Activated CD4-positive, CD25-positive, alpha-beta regulatory T cell treated with anti-CD3 and anti-CD28 coated beads, Interleukin-2, amount 50 U/mL, for 72 hours (primary cell): ENCODE results near the gene SNX10.

Experiments
- DNase-seq: peaks from one replicate; pipeline ENCODE4 v3.0.0; 2021

Gene SNX10

DNA sequence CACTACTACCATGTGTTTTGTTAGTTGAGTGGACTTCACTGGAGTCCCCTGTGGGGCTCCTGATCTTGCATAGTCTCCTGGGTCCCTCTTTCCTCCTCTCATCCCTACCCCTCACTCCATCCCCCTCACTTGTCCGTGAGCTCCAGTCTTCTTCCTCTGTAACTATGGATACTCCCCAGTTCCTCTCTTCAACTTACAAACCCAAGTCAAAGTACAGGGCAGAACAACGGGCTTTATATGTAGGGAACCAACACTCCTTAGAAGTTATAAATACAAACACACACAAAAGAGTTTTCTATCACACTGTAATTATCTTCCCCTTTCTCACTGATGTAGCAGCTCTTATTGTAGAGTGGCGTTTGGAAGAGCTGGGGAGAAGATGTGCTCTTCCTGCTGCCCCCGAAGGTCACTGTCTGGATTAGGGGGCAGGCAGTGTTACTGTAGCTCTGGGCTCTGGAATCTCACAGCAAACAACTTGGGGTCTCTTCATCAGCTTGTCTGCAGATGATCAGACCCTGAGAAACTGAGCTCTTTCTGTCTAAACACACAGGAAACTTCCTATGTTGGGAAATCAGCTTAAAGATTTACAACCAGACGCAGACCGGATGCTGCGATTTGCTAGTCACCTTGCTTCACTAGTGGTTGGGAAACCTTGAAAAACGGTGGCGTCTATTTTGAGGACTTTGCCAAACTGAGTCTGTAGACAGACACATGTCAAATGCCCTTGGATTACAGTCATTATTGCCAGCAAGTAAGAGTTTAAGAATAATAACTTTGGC is 13.6 kb downstream of the SNX10 start:
- DNase-seq, result no peak

GRCh38 chr7:26305869-26306665 is 14.4 kb downstream of the SNX10 start:
- no peak for DNase-seq

DNA sequence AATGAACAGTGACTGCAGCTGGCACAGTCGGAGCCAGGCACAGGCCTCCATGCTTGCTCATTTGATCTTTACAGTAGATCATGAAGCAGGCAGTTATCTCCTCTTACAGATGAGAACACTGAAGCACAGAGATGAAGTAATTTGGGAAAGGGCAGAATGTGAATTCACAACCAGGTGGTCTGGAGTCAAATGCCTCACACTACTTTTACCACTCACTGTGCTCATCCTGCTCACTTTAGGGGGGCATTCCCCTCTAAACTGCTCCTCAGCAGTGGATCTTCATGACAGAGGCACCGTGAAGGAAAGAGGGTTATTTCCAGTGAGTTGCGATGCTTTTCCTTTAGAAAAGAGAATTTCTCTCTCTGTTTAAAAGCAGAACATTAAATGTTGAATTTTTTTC is 15.1 kb downstream of the SNX10 start:
- no peak for DNase-seq

GRCh38 chr7:26307226-26307625 is 15.6 kb downstream of the SNX10 start:
- no peak for DNase-seq

- DNase-seq, result no peak
Observed at GRCh38 chr7:26307791-26308190, 16.1 kb downstream of the SNX10 start.

DNA sequence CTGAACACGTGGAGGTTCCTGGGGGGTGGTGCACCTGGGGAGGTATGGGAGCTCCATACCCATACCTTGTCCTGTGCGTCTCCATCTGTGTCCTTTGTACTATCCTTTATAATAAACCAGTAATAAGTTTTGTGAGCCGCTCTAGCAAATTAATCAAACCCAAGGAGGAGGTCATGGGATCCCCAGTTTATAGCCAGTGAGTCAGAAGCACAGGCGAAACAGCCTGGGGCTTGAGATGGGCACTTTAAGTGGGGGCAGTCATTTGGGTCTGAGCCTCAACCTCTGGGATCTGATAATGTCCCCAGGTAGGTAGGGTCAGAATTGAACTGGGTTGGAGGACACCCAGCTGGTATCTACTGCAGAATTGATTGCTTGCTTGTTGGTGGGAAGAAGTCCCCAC is 16.9 kb downstream of the SNX10 start:
- DNase-seq, result no peak

DNA sequence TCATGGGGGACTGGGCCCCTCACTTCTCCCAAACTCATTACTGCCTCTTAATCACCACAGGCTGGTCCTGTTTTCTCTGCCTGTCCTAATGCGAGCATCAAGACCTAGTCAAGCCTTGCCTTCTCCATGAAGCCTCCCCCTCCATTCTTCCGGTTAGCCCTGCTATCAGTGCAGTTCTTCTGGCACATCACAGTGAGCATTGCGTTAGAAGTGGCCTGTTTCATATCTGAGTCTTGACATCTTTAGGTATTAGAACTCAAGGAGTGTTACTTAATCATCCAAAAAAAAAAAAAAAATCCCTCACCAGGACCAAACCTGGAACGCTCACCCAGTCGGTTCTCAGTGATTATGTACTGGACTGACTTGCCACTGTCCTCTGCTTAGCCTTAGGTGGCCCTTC is 17.4 kb downstream of the SNX10 start:
- no peak for DNase-seq

DNA sequence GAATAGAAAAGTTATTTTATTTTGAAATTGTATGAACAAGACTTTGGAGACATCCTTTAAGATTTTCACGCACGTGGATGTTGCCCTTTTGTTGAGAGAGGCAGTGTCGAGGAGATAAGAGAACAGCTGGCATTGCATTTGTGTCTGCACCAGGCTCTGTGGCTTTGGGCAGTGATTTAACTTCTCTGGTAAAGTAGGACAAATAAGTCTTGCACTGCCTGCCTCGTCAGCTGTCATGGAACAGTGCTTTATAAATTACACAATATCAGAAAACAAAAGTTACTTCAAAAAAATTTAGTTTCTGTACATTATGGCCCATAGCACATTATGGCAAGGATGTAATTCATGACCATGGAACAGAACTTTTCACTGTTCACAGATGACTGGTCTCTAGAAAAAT is 20.1 kb downstream of the SNX10 start:
- DNase-seq, result no peak

GRCh38 chr7:26317211-26317610 is 25.5 kb downstream of the SNX10 start:
- DNase-seq, result no peak

DNA sequence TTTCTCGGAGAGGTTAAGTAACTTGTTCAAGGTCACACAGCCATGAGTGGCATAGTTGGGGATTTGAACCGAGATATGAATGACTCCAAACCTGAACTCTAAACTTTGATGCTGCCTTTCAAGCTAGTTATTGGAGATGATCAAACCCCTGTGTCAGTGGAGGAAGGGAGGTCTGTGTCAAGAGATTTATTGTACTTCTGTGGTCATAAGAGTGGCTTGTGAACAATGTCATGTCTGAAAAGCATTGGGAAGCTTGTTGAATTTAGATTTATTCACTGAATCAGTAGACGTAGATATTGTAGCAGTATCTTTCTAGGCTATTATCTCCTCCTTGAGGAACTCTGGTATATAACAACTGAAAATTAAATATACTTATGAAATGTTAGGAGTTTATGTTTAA is 27.3 kb downstream of the SNX10 start:
- DNase-seq, result no peak

GRCh38 chr7:26319636-26320035 is 28.0 kb downstream of the SNX10 start:
- DNase-seq, result no peak

GRCh38 chr7:26320878-26321277 is 29.2 kb downstream of the SNX10 start:
- DNase-seq, result no peak

DNA sequence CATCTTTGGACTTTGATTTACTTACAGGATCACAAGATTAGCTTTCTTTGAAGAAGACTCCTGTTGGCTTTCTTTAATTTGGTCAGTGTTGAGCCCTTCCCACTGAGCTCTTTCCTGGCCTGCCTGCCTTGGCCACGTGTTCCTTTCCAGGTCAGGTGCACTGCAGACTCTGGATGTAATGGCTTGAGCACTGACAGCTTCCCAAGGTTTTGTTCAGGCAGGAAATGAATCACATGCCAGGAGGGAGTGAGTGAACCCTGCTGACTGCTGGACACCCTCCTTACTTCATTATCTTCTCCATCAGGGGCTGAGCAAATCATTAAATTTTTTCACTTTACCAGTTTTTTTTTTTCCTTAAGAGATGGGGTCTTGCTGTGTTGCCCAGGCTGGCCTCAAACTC is 29.8 kb downstream of the SNX10 start:
- DNase-seq, result no peak

GRCh38 chr7:26326211-26326610 is 34.5 kb downstream of the SNX10 start:
- DNase-seq, result no peak

GRCh38 chr7:26328498-26329390 is 37.1 kb downstream of the SNX10 start:
- DNase-seq, result no peak

DNA sequence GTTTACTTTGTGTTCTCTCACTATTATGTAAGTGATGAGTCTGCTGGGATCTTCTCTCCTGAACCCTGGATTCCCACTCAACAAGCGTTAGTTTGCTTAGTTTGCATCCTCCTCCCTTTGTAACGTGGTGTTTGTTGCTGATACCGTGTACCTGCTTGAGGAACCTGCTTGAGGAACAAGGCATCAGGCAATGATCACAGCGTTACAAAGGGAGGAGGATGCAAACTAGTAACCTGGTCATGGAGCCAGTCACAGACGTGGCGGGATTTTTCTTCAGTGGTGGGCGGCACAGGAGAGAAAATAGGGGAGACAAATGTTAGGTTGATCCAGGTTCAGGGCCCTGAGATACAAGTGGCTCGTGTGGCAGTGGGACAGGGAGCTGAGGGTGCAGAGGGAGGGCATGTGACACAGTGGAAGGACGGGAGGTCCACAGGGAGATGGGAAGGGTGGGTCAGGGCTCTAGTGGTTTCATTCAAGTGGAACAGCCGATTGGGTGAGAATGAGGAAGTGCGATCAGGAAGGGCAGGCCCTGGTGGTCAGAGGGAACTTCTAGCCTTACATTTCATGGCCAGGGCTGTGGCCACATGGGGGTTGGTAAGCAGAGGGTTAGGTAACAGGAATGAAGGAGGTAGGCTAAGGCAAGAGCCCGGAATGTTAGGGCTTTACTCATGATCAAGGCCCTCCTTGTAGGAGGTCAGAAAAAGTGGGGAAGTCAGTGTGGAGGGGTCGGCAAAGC is 38.0 kb downstream of the SNX10 start:
- DNase-seq, result no peak

GRCh38 chr7:26331113-26331512 is 39.5 kb downstream of the SNX10 start:
- no peak for DNase-seq

DNA sequence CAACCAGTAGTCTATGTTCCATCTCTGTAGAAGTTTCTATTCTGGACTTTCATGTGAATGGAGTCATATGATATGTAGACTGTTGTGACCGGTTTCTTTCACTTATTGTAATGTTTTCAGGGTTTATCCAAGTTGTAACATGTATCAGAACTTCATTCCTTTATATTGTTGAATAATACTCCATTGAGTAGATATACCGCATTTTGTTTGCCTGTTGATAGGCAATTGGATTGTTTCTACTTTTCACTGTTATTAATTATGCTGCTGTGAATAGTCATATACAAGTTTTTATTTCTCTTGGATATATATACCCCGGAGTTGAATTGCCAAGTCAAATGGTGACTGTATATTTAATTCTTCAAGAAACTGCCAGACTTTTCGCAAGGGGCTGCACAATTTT is 40.1 kb downstream of the SNX10 start:
- DNase-seq, result no peak

DNA sequence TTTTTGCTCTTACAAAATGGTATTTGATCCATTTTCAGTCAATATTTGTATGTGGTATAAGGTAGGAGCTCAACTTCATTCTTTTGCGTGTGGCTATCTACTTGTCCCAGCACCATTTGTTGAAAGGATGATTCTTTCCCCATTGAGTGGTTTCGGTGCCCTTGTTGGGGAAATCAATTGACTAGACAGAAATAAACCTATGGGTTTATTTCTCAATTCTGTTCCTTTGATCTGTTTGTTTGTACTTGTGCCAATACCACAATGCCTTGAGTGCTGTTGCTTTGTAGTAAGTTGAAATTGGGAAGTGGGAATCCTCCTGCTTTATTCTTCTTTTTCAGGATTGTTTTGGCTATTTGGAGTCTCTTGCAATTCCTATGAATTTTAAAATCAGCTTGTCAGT is 41.0 kb downstream of the SNX10 start:
- DNase-seq, result no peak

DNA sequence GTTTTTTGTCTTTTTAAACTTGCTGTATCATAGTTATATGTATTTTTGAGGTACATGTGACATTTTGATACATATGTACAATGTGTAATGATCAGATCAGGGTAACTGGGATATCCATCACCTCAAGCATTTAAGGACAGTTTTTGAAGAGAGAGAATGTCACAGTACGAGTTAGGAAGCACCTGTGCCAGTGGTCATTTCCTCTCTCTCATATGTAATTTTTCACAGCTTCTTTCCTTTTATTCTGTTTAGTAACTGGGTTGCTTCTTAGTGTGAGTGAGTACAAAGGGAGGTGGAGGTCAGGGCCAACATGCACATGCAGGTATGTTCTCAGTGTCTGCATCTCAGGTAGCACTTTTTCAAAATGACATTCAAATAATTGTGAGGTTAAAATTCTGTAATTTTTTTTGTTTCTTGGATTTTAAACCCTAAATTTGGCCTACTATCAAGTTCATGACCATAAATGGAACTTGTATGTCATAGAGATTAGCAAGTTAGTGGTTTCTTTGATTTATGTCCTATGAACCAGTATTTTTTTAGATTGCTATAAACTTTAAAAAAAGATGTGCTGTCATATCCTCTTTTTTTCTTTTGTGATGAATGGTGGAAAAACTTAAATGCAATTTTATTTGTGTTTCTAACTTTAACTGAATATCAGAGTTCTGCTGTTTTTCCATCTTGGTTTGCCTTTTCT is 42.7 kb downstream of the SNX10 start:
- DNase-seq, result no peak

DNA sequence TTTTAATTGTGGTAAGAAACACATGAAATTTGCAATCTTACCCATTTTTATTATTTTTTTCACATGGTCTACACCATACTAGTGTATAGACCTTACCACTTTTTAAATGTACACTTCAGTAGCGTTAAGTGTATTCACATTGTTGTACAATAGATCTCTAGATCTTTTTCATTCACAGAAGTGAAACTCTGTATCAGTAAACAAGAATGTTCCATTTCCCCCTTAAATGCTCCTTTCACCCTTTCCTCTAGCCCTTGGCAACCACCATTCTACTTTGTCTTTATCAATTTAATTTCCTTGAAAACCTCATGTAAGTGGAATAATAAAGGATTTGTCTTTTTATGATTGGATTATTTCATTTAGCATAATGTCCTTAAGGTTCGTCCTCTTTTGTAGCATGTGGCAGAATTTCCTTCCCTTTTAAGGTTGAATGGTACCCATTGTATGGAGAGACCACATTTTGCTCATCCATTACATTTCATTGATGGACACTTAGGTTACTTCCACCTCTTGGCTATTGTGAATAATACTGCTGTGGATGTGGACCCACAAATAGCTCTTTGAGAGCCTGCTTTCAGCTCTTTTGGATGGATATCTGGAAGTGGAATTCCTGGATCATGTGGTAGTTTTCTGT is 45.7 kb downstream of the SNX10 start:
- no peak for DNase-seq
